Sigmoid colon (tissue), 4 donors: Measurements from ENCODE around the gene DYSF.

ENCODE experiments used
- CTCF ChIP-seq, 4 experiments: fragments of 450-650 bp in 3 of 4; fragments of 200-600 bp in 1 of 4; IDR thresholded peaks; one replicate each; pipeline ENCODE4 v1.5.1; 2016 to 2019; ENCODE audit warnings: antibody characterized with exemption in 4 of 4, mild to moderate bottlenecking in 3 of 4, moderate library complexity in 2 of 4
- POLR2AphosphoS5 ChIP-seq, 4 donors: sonication (generic); formaldehyde crosslinking; IDR thresholded peaks; one replicate each; pipeline ENCODE4 v1.6.1; 2017; ENCODE audit warnings: antibody characterized with exemption in 4 of 4

- TF ChIP-seq CTCF (IDR thresholded peaks at IDR 0.05) (no peak), POLR2AphosphoS5 (IDR thresholded peaks at IDR 0.05) (peak; percentile 4 to 61 (median 54))
Observed at GRCh38 chr2:71716697-71717624, 263.6 kb downstream of the DYSF start.
